NB4 (cell line): ENCODE measurements around the gene CTDP1.

Experiments used
- CTCF ChIP-seq: IDR thresholded peaks from one replicate; pipeline ENCODE4 v1.5.1; 2012; ENCODE audit warnings: low read depth, low read length
- MAX ChIP-seq: IDR thresholded peaks from 2 replicates; pipeline ENCODE4 v1.6.1; 2011; ENCODE audit warnings: low read depth, low read length
- MYC ChIP-seq: IDR thresholded peaks from 2 replicates; pipeline ENCODE4 v1.6.1; 2011; ENCODE audit warnings: low read depth, low read length
- POLR2A ChIP-seq: IDR thresholded peaks from 2 replicates; pipeline ENCODE4 v1.6.1; 2011; ENCODE audit warnings: mild to moderate bottlenecking; ENCODE audit not compliant: insufficient read length; ENCODE audit errors: extremely low read depth

- TF ChIP-seq CTCF (no peak), MYC (no peak), POLR2A (no peak), MAX (no peak)
These were observed 35.7 kb downstream of the CTDP1 start for GRCh38 chr18:79715280-79715679.
